SK-N-SH treated with all-trans-retinoic acid at 6 μM for 48 hours (cell line): ENCODE measurements around the gene B3GLCT.
"Not testable (repeated sequence)": the region's sequence is repeated elsewhere in the genome, so short reads cannot be mapped to it uniquely, and the experiment has no call there.

ENCODE experiments used
- ARNTL ChIP-seq: fragments of 450-650 bp; formaldehyde crosslinking; IDR thresholded peaks from 2 replicates; pipeline ENCODE4 v1.5.0; 2020; ENCODE audit warnings: low read depth, mild to moderate bottlenecking, moderate library complexity, borderline replicate concordance
- BACH2 ChIP-seq: fragments of 250-450 bp; sonication (Bioruptor Pico); IDR thresholded peaks from 2 replicates; pipeline ENCODE4 v1.9.0; 2021; ENCODE audit warnings: mild to moderate bottlenecking, borderline replicate concordance
- ISL1 ChIP-seq: fragments of 250-450 bp; sonication (Bioruptor Pico); IDR thresholded peaks from 2 replicates; pipeline ENCODE4 v2.1.2; 2022; ENCODE audit warnings: mild to moderate bottlenecking, moderate library complexity
- OSR1 ChIP-seq: fragments of 250-450 bp; sonication (Bioruptor Pico); IDR thresholded peaks from 2 replicates; pipeline ENCODE4 v1.8.0; 2022; ENCODE audit warnings: moderate library complexity, mild to moderate bottlenecking, inconsistent platforms
- PPARA ChIP-seq: fragments of 250-450 bp; sonication (Bioruptor Pico); IDR thresholded peaks from 2 replicates; pipeline ENCODE4 v1.5.0; 2020; ENCODE audit warnings: mild to moderate bottlenecking, borderline replicate concordance
- SNAI2 ChIP-seq: fragments of 250-450 bp; sonication (Bioruptor Pico); IDR thresholded peaks from 2 replicates; pipeline ENCODE4 v1.5.0; 2020; ENCODE audit warnings: mild to moderate bottlenecking, moderate library complexity
- TCF4 ChIP-seq: fragments of 250-450 bp; sonication (Bioruptor Pico); IDR thresholded peaks from 2 replicates; pipeline ENCODE4 v1.8.0; 2021; ENCODE audit warnings: mild to moderate bottlenecking, moderate library complexity, borderline replicate concordance
- TOX ChIP-seq: fragments of 250-450 bp; sonication (Bioruptor Pico); IDR thresholded peaks from 2 replicates; pipeline ENCODE4 v1.8.0; 2021; ENCODE audit warnings: mild to moderate bottlenecking, moderate library complexity, borderline replicate concordance
- ZFP3 ChIP-seq: fragments of 250-450 bp; sonication (Bioruptor Pico); IDR thresholded peaks from 2 replicates; pipeline ENCODE4 v1.5.0; 2020; ENCODE audit warnings: mild to moderate bottlenecking, moderate library complexity
- ZNF70 ChIP-seq: fragments of 450-650 bp; formaldehyde crosslinking; IDR thresholded peaks from 2 replicates; pipeline ENCODE4 v1.5.0; 2020; ENCODE audit warnings: mild to moderate bottlenecking, moderate library complexity
- ZNF8 ChIP-seq: fragments of 450-650 bp; formaldehyde crosslinking; IDR thresholded peaks from 2 replicates; pipeline ENCODE4 v1.5.0; 2020; ENCODE audit warnings: mild to moderate bottlenecking, moderate library complexity
- TF ChIP-seq, protein P1 (sequence below): fragments of 250-450 bp; sonication (Bioruptor Pico); IDR thresholded peaks from 2 replicates; pipeline ENCODE4 v1.8.0; 2020; ENCODE audit warnings: mild to moderate bottlenecking, moderate library complexity, borderline replicate concordance
- TF ChIP-seq, protein P2 (sequence below): fragments of 250-450 bp; sonication (Bioruptor Pico); IDR thresholded peaks from 2 replicates; pipeline ENCODE4 v1.5.0; 2020; ENCODE audit warnings: mild to moderate bottlenecking, moderate library complexity

GRCh38 chr13:31216916-31217315 is 17.1 kb downstream of the B3GLCT start:
- TF ChIP-seq, protein P1, sequence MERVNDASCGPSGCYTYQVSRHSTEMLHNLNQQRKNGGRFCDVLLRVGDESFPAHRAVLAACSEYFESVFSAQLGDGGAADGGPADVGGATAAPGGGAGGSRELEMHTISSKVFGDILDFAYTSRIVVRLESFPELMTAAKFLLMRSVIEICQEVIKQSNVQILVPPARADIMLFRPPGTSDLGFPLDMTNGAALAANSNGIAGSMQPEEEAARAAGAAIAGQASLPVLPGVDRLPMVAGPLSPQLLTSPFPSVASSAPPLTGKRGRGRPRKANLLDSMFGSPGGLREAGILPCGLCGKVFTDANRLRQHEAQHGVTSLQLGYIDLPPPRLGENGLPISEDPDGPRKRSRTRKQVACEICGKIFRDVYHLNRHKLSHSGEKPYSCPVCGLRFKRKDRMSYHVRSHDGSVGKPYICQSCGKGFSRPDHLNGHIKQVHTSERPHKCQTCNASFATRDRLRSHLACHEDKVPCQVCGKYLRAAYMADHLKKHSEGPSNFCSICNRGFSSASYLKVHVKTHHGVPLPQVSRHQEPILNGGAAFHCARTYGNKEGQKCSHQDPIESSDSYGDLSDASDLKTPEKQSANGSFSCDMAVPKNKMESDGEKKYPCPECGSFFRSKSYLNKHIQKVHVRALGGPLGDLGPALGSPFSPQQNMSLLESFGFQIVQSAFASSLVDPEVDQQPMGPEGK: not testable (repeated sequence)
- TF ChIP-seq ARNTL (CRISPR knock-in tag); SNAI2 (CRISPR knock-in tag); ISL1 (CRISPR knock-in tag); OSR1 (CRISPR knock-in tag); TOX; ZNF70 (CRISPR knock-in tag); TCF4; ZFP3 (CRISPR knock-in tag); PPARA (CRISPR knock-in tag); ZNF8 (CRISPR knock-in tag); BACH2 (CRISPR knock-in tag): not testable (repeated sequence)
- TF ChIP-seq, protein P2, sequence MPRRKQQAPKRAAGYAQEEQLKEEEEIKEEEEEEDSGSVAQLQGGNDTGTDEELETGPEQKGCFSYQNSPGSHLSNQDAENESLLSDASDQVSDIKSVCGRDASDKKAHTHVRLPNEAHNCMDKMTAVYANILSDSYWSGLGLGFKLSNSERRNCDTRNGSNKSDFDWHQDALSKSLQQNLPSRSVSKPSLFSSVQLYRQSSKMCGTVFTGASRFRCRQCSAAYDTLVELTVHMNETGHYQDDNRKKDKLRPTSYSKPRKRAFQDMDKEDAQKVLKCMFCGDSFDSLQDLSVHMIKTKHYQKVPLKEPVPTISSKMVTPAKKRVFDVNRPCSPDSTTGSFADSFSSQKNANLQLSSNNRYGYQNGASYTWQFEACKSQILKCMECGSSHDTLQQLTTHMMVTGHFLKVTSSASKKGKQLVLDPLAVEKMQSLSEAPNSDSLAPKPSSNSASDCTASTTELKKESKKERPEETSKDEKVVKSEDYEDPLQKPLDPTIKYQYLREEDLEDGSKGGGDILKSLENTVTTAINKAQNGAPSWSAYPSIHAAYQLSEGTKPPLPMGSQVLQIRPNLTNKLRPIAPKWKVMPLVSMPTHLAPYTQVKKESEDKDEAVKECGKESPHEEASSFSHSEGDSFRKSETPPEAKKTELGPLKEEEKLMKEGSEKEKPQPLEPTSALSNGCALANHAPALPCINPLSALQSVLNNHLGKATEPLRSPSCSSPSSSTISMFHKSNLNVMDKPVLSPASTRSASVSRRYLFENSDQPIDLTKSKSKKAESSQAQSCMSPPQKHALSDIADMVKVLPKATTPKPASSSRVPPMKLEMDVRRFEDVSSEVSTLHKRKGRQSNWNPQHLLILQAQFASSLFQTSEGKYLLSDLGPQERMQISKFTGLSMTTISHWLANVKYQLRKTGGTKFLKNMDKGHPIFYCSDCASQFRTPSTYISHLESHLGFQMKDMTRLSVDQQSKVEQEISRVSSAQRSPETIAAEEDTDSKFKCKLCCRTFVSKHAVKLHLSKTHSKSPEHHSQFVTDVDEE (CRISPR knock-in tag): not testable (repeated sequence)
